Stomach (tissue), 4 donors: ENCODE data around the gene KMT5B.

Experiments
- CTCF ChIP-seq, 7 experiments: fragments of 450-650 bp in 4 of 7; fragments of 200-600 bp in 3 of 7; sonication (generic) in 3 of 7; IDR thresholded peaks; one replicate each; pipeline ENCODE4 v1.5.1; 2016 to 2019; ENCODE audit warnings: antibody characterized with exemption in 7 of 7, control low read depth in 2 of 7, mild to moderate bottlenecking in 1 of 7
- EP300 ChIP-seq: sonication (generic); formaldehyde crosslinking; IDR thresholded peaks from one replicate; pipeline ENCODE4 v1.6.1; 2017; ENCODE audit warnings: antibody characterized with exemption
- POLR2A ChIP-seq, 4 donors: fragments of 450-650 bp; IDR thresholded peaks; one replicate each; pipeline ENCODE4 v1.6.1; 2016; ENCODE audit warnings: antibody characterized with exemption in 4 of 4, control low read depth in 2 of 4, mild to moderate bottlenecking in 1 of 4, moderate library complexity in 1 of 4
- POLR2AphosphoS5 ChIP-seq, 3 donors: sonication (generic); formaldehyde crosslinking; IDR thresholded peaks; one replicate each; pipeline ENCODE4 v1.6.1; 2016; ENCODE audit warnings: antibody characterized with exemption in 3 of 3

- TF ChIP-seq POLR2A (IDR thresholded peaks at IDR 0.05) = no peak
- no peak for TF ChIP-seq POLR2AphosphoS5 (IDR thresholded peaks at IDR 0.05)
- no peak for TF ChIP-seq CTCF (IDR thresholded peaks at IDR 0.05)
- TF ChIP-seq EP300 = no peak
Measured at GRCh38 chr11:68215524-68216170, 2.6 kb upstream of the KMT5B start.
